ENCODE data around the gene KCNIP4.

KCNIP4 gene

GRCh38 chr4:20904966-20905365 is 1043.6 kb downstream of the KCNIP4 start:
- no peak for DNase-seq

DNA sequence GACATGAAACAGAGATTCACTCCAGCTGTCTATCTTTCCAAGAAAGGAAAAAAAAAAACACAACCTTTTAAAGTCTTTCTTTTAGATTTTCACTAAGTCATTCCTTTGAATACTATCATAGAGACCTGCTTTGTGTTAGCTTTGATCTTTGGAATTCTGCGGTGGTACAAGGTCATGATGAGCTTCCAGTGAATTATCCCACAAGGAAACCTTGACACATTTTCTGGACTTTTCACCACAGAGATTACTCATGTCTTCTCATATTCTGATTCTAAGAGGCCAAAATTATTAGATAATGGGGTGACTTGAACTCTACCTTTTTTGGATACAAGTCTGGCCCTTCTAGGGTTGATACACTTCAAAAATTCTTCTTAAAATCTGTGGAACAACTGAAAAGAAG is 1046.7 kb downstream of the KCNIP4 start:
- DNase-seq, result no peak

GRCh38 chr4:20899591-20899990 is 1049.0 kb downstream of the KCNIP4 start:
- DNase-seq, result no peak

DNA sequence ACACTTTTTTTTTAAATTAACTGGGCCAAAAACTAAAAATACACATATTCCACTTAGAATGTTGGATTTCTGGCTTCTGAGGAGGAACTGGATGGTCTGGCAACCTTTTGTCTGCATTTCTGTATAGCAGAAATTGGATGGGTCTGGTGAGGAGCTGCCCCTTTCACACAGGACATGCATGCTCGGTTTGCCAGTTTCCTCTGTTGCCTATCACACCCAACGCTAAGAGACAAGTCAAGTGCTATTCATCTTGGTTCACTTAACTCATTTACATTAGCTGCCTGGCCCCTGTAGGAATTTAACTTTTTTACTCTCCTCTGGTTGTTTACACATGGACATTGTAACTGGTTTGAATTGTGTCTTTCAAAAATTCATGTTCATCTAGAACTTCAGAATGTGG is 1052.6 kb downstream of the KCNIP4 start:
- no peak for DNase-seq

- DNase-seq, result no peak
Observed at GRCh38 chr4:20895208-20895607, 1053.4 kb downstream of the KCNIP4 start.

- DNase-seq, result no peak
Observed at GRCh38 chr4:20890761-20891160, 1057.8 kb downstream of the KCNIP4 start.

DNA sequence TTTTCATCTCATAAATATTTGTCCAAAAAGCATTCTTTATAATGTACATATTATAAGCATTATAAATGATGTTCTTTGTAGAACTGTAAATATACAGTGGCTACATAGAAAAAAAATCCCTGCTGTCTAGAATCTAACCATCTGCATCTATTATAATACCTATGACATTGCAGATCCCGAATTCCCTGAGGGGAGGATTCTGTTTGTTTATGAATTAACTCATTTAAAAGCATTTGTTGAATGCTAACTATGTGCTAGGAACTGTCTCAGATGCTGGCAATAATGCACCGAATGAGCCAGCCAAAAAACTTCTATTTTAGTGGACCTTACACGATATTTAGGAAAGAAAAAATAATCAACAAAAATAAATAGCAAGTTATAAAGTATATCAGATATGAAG is 1058.7 kb downstream of the KCNIP4 start:
- DNase-seq, result no peak

DNA sequence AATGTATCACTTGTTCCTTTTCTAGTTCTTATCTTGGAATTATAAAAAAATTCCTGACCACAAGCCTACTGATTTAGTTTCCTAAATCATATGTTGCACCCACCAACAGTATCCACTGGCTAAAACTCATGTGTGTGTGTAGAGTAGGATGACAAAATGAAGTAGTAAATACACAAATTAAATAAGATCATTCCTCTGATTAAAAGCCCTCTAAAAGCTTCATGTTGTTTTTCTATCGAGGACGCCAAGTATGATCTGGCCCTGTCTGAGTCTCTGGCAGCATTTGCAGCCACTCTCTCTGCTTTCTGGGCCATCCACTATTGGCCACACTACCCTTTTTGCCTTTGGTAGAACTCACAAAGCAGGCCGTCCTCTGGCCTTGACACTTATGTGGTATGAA is 1064.9 kb downstream of the KCNIP4 start:
- no peak for DNase-seq

DNA sequence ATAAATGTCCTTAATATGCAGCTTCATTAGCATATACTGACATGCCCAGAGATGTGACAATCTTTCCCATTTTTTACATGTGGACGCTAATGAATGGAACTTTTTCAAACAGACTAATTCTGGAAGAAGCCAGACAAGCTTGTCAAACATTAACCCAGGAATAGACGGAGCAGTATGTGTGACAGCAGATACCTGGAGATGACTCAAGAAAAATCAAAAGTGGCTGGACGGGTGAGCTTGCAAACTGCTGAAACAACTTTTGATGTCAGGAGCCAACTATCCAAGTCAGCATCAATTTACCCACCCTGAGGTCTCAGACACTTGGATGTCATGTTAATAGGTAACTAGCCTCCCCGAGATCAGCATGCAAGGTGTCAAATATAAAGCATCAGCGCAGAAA is 1065.3 kb downstream of the KCNIP4 start:
- DNase-seq, result no peak

GRCh38 chr4:20882500-20882899 is 1066.1 kb downstream of the KCNIP4 start:
- no peak for DNase-seq

- no peak for DNase-seq
Observed at GRCh38 chr4:20881658-20882057, 1066.9 kb downstream of the KCNIP4 start.

DNA sequence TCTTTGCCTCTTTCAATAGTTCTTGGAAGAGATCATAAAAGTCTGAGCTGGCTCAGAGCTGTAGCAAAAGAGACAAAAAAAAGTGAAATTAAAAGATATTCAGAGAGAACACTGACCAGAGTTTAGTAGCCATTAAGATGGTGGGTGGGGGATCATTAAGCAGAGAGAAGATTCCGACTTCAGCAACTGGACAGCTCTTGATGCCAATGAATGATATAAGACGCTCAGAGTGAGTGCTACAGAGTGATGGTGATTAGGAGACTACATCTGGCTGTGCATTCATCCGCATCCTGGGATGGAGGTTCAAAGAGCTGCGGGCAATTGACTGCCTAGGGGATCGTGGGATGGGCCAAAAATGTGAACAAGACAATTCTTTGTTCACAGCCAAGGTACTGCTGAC is 1069.8 kb downstream of the KCNIP4 start:
- DNase-seq, result no peak

DNA sequence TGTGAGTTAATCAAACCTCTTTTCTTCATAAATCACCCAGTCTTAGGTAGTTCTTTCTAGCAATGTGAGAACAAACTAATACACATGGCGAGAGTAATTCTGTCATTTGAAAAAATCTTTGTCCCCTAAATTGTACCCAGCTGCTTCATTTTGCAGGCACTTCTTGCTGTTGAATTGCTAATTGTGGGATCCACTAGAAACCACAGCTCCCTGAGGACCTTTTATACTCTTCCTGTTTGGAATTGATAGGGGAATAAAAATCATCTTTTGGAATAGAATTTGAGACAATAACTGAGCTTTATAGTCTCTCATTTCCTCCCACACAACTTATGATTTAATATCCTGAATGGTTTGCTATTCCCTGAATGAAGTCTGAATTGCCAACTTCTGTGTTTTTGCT is 1078.1 kb downstream of the KCNIP4 start:
- DNase-seq, result no peak

DNA sequence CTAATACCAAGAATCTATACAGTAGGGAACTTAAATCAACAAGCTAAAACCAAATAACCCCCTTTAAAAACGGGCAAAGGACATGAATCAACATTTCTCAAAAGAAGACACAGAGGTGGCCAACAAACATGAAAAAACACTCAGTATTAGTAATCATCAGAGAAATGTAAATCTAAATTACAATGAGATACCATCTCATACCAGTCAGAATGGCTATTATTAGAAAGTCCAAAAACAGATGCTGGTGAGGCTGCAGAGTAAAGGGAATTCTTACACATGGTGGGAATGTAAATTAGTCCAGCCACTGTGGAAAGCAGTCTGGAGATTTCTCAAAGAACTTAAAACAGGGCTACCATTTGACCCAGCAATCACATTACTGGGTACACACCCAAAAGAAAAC is 1080.5 kb downstream of the KCNIP4 start:
- DNase-seq, result no peak

GRCh38 chr4:20860878-20861277 is 1087.7 kb downstream of the KCNIP4 start:
- no peak for DNase-seq

DNA sequence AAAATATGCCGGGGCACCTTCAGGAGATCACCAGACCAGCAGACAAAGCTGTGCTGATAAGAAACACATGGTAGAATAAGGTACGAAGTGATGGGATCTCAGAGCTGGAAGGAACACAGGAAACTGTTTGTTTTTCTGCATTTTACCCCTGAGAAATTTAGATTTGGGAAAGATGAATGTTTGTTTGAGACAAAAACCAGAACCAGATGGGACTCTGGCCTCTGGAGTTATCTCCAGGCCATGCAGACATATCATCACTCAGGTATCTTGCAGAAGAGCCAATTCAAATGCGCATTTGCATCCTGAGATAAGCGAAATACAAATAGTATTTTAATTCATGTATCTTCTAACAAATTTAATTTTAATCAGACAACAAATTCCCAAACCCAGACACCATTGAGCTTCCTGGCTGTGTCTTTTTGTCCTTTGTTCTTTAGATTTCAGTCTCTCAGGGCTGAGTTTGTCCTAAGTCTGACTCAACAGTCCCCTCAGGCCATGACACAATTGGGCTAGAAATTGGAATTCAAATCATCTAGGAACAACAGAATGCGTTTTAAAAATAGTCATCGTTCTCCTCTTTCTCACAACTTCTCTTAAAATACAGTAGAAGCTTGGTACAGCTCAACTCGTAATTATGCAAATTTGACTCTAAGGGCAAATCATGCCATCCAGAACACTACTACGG is 1089.3 kb downstream of the KCNIP4 start:
- no peak for DNase-seq

GRCh38 chr4:20857081-20857480 is 1091.5 kb downstream of the KCNIP4 start:
- no peak for DNase-seq

DNA sequence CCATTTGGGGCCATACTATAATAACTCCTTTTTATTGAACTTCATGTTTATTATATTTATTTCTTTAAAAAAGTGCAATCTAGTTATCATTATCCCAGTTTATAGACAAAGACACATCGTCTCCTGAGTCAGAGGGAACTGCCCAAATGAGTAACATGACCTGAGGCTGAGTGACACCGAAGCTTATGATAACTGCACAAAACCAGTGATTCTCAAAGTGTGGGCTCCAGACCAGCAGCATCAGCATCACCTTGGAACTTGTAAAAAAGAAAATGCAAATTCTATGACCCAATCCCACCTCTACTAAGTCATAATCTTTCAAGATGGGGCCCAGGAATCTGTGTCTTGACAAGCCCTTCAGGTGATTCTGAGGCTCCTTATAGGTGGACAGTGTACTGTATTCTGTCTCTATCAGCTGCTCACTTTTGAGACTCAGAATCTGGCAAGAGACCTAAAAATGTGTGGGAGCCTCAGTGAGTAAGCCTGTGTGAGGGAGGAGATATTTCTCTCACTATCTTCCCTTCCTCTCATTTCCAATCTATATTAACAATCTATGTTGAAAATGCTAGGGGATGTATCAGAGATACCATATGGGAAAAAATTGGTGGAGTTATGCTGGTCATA is 1101.3 kb downstream of the KCNIP4 start:
- no peak for DNase-seq

DNA sequence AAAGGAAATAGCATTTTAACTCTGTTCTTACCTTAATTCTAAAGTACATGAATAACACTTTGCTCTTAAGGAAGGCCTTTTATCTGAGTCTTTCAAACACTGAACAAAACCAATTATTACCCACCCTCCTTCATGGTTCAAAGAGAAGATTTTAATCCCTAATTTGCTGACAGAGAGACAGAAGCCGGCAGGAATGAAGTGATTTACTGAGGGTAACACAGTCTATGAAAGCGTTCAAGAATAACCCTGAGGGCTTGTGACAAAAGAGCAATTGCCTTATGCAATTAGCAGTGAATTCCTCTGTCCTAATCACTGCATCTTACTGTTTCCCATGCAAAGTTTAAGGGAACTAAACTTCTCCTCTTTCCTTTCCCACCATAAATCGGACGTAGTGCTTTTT is 1104.3 kb downstream of the KCNIP4 start:
- DNase-seq, result no peak

DNA sequence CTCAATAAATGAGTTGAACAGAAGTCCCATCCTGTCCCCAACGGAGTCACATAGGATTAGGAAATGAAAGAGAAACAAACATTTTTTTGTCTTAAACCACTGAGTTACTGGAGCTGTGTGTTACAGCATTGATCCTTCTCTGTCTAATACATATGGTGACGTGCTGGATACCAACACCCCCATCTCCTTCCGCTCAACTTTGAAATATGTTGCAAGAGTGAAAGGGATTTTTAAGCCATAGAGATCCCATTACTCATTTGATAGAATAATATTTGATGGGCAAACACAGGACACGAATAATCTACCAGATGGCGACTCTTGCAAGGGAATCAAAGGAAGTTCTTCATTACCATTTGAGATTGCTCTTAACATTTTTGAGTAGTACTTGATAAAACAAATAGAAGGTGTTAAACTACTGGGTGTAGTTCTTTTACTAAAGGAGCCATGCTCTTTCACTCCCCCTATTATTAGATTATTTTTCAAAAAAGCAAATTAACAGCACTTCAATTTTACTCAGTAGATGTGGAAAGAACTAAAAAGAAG is 1107.9 kb downstream of the KCNIP4 start:
- no peak for DNase-seq

GRCh38 chr4:20839957-20840356 is 1108.6 kb downstream of the KCNIP4 start:
- DNase-seq, result no peak

DNA sequence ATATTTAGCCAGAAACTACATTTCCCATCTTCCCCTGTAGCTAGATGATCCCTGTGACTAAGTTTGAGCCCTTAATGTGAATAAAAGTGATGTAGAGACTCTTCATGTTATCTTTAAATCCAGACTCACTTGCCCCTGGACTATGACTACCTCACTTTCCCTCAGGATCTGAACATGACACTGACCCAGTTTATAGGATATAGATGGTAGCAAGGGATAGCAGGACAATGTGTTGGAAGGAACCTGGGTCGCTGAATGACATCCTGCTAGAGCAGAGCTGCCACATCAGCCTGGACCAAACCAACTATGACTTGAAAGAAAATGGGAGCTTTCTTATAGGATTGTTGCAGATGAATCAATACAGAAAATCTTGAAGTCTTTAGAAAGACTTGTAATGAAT is 1110.1 kb downstream of the KCNIP4 start:
- no peak for DNase-seq

DNA sequence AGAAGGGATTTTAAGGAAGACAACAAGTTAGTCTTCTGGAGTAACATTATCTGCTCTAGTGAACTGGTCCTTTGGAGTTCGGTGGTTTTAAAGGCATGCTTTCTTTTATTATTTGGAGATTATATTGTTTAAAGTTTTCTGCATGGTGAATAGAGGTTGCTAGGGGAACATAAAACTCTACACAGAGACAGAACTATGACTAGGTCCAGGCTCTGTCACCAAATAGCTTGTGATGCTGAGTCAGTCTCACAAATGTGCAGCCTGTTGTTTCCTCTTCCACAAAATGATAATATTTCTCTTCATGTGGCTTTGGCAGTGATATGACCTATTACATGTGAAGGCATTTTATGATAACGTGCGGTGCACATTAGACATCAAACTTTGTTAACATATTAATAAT is 1115.7 kb downstream of the KCNIP4 start:
- no peak for DNase-seq

- DNase-seq, result no peak
Observed at GRCh38 chr4:20831746-20832145, 1116.8 kb downstream of the KCNIP4 start.
